ENCODE data around the gene NRXN2. TPM values are rescaled to one million over a fixed set of nuclear protein-coding genes. Genes with fewer than 3 reads are reported as not detected.

NRXN2 gene
- total and polyA plus RNA-seq, 4 donors, result 0.17 to 2.8 (median 1.4) TPM

- TF ChIP-seq YY1 (IDR thresholded peaks at IDR 0.05), result no peak
- TF ChIP-seq REST (IDR thresholded peaks at IDR 0.05), result no peak
- no peak for TF ChIP-seq HNF4G (IDR thresholded peaks at IDR 0.05)
- no peak for TF ChIP-seq EGR1 (IDR thresholded peaks at IDR 0.05; ENCODE audit: low read depth in 2 of 2)
- TF ChIP-seq GABPA (IDR thresholded peaks at IDR 0.05 in 1 of 2, conservative IDR thresholded peaks at IDR 0.05 in 1 of 2), result no peak
- TF ChIP-seq ZBTB33 (IDR thresholded peaks at IDR 0.05), result no peak
- no peak for TF ChIP-seq RXRA (IDR thresholded peaks at IDR 0.05)
- TF ChIP-seq SP1 (IDR thresholded peaks at IDR 0.05), result no peak
- no peak for TF ChIP-seq HNF4A (conservative IDR thresholded peaks at IDR 0.05)
- no peak for TF ChIP-seq MAX (IDR thresholded peaks at IDR 0.05)
- TF ChIP-seq CTCF (IDR thresholded peaks at IDR 0.05; ENCODE audit: low read depth, low read length, missing input control), result no peak
- no peak for TF ChIP-seq FOXA1 (IDR thresholded peaks at IDR 0.05)
- TF ChIP-seq TAF1 (conservative IDR thresholded peaks at IDR 0.05), result no peak
- no peak for TF ChIP-seq RAD21 (IDR thresholded peaks at IDR 0.05)
- no peak for TF ChIP-seq NR2F2 (IDR thresholded peaks at IDR 0.05)
- TF ChIP-seq JUND (IDR thresholded peaks at IDR 0.05), result no peak
- no peak for TF ChIP-seq ATF3 (IDR thresholded peaks at IDR 0.05)
- TF ChIP-seq FOXA2 (IDR thresholded peaks at IDR 0.05), result no peak
- no peaks in the 10 kb centered on the region for H3K36me3 ChIP-seq (ENCODE audit: control insufficient read depth in 4 of 4, insufficient read depth in 3 of 4, low read depth in 1 of 4, low read length in 3 of 4)
- H3K4me3 ChIP-seq (ENCODE audit: low read depth in 1 of 3, low read length in 3 of 3), result no peak overlapping the region
- DNase-seq (ENCODE audit: low spot score), result no peak
- WGBS, result 50% methylated on average over 21 of the region's 21 CpGs
- H3K27ac ChIP-seq (ENCODE audit: low read depth in 1 of 2, low read length in 2 of 2), result no peak overlapping the region
- peaks cover 2 to 9% (median 4%) of the 10 kb centered on the region in 4 donors for H3K4me1 ChIP-seq (ENCODE audit: control insufficient read depth in 4 of 4, insufficient read depth in 4 of 4, low read length in 3 of 4)
- H3K9me3 ChIP-seq (ENCODE audit: control insufficient read depth in 4 of 4, low read length in 3 of 4), result no peaks in the 10 kb centered on the region
- peaks cover 11 to 23% (median 14%) of the 10 kb centered on the region in 4 donors for H3K27me3 ChIP-seq (ENCODE audit: control insufficient read depth in 4 of 4, insufficient read depth in 4 of 4, low read length in 3 of 4)
- H3K9ac ChIP-seq (ENCODE audit: low read depth in 1 of 2, low read length in 2 of 2), result no peak overlapping the region
Measured at GRCh38 chr11:64716473-64717267, 6.3 kb downstream of the NRXN2 start.

Measured in liver (tissue), 9 donors.